EL (cell line): ENCODE data around the gene HLA-E.
"Not testable (repeated sequence)": the region's sequence is repeated elsewhere in the genome, so short reads cannot be mapped to it uniquely, and the experiment has no call there.

ENCODE experiments used
- DNase-seq: peaks from one replicate; pipeline ENCODE4 v3.0.0-alpha.2; 2016

Gene HLA-E

DNA sequence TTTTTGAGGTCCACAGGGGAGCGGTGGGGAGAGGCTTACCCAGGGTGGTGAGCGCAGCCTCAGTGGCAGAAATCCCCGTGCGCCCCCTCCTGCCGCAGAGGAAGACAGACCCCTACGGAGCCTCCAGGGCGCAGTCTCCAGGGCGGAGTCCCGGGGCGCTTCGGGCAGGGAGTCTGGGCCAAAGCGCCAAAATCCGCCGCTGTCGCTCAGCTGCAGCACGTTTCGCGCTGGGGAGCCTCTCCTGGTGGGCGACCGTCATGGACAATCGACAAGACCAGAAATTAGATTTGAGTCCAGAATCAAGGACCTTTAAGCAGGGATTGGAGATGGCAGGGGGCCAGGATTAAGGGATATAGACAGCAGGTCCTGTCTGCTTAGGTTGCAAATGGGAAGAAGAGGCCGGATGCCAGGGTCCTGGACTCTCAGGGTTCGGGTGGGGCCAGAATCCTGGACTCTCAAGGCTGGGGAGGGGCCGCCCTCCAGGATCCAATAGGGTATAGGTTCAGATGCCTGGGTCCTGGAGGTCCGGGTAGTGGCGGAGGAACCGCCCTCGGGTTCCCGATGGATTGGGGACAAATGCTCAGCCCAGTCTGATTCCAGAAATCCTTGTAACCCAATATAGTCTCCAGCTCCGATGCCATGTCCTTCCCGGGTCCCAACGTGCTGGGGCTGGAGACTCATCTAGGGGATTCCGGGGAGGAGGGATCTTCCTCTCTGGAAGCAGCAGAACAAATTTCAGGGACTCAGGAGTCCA lies 7.9 kb upstream of the HLA-E start:
- DNase-seq = no peak

DNA sequence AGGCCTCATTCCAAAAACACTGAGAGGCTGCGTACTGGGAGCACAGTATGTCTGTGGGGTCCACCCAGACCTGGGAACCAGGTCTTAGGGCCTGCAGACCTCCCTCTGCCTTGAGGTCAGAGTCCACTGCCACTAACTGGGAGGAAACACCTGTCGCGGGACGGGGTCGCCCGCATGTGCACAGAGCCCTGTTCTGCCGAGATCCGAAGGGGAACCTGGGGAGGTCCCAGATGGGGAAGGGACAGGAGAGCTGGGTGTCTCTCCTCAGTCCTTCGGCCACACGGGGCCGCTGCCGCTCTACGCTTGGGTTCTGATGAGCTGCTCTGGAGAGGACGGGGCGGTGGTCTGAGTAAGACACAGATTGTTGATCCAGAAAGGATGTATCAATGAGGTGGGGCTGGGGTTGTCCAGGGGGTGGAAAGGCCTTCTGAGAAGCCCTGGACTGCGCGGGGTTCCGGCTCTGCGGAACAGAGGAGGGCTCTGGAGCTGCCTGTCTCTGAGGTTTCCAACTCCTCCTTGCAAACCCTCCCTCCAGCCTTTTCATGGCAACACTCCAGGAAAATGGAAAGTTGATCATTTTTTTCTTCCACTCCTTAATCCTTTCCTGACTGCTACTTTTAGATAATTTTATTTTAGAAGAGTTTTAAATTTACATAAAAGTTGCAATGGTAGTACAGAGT lies 7.2 kb upstream of the HLA-E start:
- DNase-seq = peak; percentile 75

DNA sequence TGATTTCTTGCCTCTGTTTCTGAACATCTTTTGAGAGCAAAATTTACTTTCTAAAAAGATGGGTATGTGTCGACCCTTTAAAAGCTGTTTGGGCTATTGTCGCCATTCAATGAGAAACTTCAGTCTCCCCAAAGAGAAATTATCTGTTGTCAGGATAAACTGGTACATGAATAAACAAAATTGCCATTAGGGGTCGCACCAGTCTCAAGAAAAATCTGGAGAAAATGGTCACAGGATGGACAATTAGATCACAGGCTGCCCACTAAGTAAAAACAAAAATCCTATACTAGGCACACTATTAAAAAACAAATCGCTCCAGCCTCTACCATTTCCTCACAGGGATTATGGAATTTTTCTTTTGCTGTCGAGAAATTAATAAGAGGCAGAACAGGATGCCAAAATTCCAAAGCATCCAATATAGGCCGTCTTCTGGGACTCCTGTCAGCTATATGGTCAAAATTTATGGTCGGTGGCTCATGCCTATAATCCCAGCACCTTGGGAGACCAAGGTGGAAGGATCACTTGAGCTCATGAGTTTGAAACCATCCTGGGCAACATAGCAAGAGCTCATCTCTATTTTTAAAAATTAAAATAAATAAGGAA lies 5.5 kb upstream of the HLA-E start:
- peak; percentile 74 for DNase-seq

DNA sequence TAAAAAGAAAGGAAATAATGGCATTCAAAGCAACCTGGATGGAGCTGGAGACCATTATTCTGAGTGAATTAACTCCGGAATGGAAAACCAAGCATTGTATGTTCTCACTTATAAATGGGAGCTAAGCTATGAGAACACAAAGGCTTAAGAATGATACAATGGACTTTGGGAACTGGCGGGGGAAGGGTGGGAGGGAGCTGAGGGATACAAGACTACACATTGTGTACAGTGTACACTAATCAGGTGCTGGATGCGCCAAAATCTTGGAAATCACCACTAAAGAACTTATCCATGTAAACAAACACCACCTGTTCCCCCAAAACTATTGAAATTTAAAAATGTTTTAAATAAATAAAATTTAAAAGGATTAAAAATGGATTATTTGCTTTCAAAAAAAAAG lies 4.1 kb upstream of the HLA-E start:
- no peak for DNase-seq

DNA sequence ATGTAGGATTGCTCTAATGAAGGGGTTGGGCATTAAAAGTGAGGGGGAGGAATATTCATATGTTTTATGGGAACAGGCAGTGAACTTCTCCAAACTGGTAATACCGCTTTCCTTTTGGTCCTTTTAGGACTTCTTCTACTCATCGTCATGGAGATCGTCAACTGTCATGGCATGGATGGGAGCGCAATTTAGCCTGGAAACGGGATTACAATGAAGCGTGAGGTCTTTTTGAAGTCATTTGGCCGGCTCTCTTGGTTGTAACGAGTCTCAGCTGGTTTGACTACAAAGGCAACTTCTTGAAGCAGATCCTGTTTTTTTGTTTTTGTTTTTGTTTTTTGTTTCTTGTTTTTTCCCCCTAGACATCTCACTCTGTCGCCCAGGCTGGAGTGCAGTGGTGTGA lies 1.4 kb upstream of the HLA-E start:
- no peak for DNase-seq

DNA sequence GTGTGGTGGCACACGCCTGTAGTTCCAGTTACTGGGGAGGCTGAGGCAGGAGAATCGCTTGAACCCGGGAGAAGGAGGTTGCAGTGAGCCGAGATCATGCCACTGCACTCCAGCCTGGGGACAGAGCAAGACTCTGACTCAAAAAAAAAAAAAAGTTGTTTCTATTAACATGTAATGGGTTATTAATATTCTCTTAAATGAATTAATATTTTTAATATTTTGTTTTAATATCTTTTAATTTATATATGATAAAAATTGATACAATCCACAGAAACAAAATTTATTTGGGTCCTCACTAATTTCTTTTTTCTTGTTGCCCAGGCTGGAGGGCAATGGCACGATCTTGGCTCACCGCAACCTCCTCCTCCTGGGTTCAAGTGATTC lies 620 bp upstream of the HLA-E start:
- not testable (repeated sequence) for DNase-seq

DNA sequence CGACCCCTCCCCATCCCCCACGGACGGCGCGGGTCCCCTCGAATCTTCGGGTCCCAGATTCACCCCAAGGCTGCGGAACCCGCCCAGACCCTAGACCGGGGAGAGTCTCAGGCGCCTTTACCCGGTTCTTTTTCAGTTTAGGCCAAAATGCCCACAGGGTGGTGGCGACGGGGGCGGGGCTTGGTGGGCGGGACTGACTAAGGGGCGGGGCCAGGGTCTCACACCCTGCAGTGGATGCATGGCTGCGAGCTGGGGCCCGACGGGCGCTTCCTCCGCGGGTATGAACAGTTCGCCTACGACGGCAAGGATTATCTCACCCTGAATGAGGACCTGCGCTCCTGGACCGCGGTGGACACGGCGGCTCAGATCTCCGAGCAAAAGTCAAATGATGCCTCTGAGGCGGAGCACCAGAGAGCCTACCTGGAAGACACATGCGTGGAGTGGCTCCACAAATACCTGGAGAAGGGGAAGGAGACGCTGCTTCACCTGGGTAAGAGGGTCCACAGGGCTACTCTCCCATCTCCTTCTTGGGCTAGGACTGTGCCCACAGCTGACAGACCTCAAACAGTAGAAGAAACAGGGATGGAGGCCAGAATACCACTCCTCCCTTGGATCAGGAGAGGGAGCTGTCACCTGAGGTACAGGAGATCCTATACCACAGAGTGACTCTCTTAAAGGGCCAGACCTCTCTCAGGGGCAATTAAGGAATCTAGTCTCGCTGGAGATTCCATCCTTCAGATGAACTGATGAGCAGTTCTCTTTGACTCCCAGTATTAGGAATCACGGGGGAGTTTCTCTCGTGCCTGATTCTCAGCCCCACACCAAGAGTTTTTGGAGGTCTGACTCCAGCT lies 942 bp downstream of the HLA-E start:
- peak; percentile 69 for DNase-seq

DNA sequence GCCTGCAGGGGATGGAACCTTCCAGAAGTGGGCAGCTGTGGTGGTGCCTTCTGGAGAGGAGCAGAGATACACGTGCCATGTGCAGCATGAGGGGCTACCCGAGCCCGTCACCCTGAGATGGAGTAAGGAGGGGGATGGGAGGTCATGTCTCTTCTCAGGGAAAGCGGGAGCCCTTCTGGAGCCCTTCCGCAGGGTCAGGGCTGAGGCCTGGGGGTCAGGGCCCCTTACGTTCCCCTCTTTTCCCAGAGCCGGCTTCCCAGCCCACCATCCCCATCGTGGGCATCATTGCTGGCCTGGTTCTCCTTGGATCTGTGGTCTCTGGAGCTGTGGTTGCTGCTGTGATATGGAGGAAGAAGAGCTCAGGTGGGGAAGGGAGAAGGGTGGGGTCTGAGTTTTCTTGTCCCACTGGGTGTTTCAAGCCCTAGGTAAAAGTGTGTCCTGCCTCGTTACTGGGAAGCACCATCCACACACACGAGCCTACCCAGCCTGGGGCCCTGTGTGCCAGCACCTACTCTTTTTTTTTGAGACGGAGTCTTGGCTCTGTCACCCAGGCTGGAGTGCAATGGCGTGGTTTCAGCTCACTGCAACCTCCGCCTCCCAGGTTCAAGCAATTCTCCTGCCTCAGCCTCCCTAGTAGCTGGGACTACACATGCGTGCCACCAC lies 2.1 kb downstream of the HLA-E start:
- DNase-seq = not testable (repeated sequence)

DNA sequence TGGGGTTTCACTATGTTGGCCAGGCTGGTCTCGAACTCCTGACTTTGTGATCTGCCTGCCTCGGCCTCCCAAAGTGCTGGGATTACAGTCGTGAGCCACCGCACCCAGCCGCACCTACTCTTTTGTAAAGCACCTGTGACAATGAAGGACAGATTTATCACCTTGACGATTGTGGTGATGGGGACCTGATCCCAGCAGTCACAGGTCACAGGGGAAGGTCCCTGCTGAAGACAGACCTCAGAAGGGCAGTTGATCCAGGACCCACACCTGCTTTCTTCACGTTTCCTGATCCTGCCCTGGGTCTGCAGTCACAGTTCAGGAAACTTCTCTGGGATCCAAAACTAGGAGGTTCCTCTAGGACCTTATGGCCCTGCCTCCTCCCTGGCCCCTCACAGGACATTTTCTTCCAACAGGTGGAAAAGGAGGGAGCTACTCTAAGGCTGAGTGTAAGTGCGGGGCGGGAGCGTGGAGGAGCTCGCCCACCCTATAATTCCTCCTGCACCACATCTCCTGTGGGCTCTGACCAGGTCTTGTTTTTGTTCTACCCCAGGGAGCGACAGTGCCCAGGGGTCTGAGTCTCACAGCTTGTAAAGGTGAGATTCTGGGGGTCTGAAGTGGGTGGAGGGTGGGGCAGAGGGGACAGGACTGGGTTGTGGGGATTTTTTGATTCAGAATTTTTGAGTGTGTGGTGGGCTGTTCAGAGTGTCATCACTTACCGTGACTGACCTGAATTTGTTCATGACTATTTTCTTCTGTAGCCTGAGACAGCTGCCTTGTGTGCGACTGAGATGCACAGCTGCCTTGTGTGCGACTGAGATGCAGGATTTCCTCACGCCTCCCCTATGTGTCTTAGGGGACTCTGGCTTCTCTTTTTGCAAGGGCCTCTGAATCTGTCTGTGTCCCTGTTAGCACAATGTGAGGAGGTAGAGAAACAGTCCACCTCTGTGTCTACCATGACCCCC lies 3.0 kb downstream of the HLA-E start:
- DNase-seq = no peak

DNA sequence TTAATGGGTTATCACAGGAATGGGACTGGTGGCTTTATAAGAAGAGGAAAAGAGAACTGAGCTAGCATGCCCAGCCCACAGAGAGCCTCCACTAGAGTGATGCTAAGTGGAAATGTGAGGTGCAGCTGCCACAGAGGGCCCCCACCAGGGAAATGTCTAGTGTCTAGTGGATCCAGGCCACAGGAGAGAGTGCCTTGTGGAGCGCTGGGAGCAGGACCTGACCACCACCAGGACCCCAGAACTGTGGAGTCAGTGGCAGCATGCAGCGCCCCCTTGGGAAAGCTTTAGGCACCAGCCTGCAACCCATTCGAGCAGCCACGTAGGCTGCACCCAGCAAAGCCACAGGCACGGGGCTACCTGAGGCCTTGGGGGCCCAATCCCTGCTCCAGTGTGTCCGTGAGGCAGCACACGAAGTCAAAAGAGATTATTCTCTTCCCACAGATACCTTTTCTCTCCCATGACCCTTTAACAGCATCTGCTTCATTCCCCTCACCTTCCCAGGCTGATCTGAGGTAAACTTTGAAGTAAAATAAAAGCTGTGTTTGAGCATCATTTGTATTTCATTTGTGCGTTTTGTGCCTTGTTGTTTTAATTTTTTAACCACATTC lies 4.4 kb downstream of the HLA-E start:
- peak; percentile 13 for DNase-seq

DNA sequence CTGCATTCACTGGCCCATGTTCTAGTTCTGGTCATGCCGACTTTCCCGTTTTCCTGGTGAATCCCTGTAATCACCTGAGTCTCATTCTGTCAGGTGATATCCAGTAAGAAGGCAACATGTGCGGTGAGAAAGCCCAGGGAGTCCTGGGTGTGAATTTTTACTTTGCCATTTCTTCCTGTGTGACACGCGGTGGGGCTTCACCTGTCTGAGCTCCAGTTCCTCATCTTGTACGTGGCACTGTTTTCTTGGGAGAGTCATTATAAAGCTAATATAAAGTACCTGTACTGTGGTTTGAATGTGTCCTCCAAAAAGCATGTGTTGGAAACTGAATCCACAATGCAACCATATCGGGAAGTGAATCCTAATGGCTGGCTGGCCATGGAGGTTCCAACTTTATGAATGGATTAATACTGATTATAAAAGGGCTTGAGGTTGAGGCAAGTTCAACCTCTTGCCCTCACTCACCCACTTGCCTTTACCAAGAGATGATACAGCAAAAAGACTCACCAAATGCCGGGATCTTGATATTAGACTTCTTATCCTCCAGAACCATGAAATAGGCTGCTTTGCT lies 5.1 kb downstream of the HLA-E start:
- DNase-seq = no peak

DNA sequence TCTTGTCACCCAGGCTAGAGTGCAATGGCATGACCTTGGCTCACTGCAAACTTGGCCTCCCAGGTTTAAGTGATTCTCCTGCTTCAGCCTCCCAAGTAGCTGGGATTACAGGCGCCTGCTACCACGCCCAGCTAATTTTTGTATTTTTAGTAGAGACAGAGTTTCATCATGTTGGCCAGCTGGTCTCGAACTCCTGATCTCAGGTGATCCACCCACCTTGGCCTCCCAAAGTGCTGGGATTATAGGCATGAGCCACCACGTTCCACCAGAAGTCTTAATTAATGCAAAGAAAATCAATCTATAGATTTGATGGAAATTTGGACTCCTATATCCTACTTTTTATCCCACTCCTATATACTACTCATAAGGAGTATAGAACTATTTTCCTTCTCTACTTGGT lies 5.8 kb downstream of the HLA-E start:
- DNase-seq = not testable (repeated sequence)

DNA sequence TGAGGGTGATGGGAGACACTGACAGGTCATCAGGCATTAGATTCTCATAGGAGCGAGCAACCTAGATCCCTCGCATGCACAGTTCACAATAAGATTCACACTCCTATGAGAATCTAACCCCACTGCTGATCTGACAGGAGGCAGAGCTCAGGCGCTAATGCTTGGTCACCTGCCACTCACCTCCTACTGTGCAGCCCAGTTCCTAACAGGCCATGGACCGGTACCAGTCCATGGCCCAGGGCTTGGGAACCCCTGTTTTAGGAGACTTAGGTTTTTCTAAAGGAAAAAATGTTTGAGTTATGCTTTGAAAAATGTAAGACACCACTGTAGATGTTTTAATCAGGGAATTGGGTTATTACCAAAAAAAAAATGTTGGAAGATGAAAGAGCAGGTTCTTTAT lies 6.7 kb downstream of the HLA-E start:
- DNase-seq = no peak

DNA sequence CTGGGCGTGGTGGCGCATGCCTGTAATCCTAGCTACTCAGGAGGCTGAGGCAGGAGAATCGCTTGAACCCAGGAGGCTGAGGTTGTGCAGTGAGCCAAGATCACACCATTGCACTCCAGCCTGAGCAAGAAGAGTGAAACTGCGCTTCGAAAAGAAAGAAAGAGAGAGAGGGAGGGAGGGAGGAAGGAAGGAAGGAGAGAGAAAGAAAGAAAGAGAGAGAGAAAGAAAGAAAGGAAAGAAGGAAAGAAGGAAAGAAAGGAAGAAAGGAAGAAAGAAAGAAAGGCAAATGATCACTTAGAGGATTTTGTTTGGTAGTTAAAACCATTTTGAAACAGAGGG lies 7.9 kb downstream of the HLA-E start:
- DNase-seq = not testable (repeated sequence)

DNA sequence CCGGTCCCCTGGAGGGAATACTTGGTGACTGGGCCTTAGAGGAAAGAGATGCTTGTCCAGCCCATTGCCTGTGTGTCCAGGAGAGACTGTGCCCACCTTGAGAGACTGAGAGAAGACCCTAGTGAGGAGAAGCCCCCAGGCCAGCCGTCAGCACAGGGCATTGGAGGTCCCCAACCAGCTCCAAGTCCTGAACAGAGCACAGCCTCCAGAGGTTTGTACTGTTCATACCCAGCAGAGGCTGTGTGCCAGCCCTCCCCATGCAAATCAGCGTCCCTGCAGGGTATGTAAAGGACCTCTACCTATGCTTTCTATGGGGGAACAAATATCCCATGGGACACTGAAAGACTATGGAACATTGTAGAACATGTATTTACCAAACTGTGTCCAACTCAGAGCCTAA lies 8.4 kb downstream of the HLA-E start:
- no peak for DNase-seq

DNA sequence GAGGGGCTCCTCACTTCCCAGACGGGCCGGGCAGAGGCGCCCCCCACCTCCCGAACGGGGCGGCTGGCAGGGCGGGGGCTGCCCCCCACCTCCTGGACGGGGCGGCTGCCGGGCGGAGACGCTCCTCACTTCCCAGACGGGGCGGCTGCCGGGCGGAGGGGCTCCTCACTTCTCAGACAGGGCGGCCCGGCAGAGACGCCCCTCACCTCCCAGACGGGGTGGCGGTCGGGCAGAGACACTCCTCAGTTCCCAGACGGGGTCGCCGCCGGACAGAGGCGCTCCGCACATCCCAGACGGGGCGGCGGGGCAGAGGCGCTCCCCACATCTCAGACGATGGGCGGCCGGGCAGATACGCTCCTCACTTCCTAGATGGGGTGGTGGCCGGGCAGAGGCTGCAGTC lies 9.4 kb downstream of the HLA-E start:
- not testable (repeated sequence) for DNase-seq

DNA sequence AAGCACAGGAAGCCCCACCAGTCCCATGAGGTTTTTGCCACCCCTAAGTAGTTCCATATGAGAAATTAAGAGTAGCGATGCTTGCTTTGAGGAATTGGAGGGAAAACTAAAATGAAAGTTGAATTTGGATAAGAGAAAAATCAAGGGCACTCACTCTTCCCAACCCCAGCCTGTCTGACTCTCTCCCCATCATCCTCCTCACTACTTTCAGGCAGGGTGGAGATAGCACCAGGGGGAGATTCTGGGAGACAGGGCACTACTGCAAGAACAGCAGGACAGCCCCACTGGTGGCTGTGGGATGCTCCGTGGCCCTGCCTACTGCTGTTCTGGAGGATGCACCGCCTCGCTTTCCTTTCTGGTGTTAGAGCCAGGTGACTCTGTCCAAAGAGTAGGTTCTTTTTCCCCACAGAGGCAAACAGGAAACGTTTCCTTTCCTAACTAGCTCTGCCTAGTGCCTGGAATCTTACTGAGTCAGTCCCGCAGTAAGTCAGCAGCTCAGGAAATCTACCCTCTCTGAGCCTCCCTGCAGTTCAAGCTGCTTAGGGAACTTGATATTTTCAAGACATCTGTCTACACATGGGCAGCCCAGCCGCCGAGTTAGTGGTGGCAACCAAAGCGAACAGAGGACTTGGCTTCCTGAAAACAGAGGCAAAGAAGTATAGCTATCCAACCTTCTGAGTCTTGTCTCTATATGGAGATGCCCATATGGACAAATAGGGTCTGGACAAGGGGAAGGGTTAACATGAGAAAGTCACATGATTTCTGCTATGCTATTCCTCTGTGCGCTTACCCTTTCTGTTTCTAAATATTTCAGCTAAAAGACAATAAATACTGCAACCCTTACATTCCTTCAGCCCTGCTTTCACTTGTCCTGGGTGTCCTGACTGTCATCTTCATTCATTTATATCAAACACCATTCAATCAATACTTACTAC lies 11.4 kb downstream of the HLA-E start:
- peak; percentile 60 for DNase-seq

DNA sequence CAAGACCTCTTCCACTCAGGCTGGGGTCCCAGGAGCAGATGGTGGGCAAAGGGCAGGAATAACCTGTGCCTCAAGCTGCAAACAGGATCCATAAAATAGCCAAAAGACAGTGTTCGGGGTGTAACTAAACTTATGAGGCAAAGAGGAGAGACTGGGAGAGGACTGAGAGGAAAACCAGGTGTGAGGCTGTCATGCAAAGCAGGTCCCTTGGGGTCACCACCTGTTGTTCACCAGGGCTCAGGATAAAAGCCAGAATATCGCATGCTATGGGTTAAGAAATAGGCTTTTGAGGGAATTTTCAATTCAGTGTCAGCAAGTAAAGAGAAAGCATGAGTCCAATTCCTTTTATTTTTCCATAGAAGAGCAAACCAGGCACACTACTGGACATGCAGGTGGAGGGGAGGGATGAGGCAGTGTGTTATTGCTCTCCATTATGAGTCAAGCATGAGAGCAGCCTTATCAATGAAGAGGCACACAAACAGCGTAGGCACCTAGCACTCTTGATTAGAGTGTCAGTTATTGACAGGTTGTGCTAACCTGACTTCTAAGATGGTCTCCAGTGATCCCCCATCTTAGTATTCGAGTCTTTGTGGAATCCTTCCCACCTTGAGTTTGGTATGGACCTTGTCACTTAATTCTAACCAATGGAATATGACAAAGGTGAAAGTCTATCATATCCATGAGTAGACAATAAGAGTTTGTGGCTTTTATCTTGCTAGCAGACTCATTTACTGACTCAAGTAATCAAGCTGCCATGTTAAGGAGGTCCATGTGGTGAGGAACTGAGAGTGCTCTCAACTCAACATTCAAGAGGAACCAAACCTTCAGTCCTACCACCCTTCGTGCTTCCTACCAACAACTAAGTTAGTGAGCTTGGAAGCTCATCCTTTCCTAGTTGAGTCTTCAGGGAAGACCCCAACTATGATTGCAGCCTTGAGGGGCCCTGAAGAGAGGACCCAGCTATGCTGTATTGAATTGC lies 18.8 kb downstream of the HLA-E start:
- DNase-seq = no peak
